GM12891 (cell line): ENCODE results near the gene UNC119B.

Source experiments
- PAX5 ChIP-seq: IDR thresholded peaks from 2 replicates; pipeline ENCODE4 v1.6.1; 2011; ENCODE audit warnings: low read length, moderate library complexity, mild to moderate bottlenecking; ENCODE audit not compliant: insufficient read depth, severe bottlenecking
- POLR2A ChIP-seq: IDR thresholded peaks from 2 replicates; pipeline ENCODE4 v1.6.1; 2011; ENCODE audit warnings: low read depth, low read length, control low read depth
- POLR2AphosphoS5 ChIP-seq: IDR thresholded peaks from 2 replicates; pipeline ENCODE4 v1.6.1; 2011; ENCODE audit warnings: low read depth, low read length, control low read depth
- POU2F2 ChIP-seq: IDR thresholded peaks from 2 replicates; pipeline ENCODE4 v1.6.1; 2011; ENCODE audit warnings: low read depth, mild to moderate bottlenecking, control low read depth, low read length, moderate library complexity
- SPI1 ChIP-seq: IDR thresholded peaks from 2 replicates; pipeline ENCODE4 v1.6.1; 2011; ENCODE audit warnings: low read depth, low read length, control low read depth
- TAF1 ChIP-seq: IDR thresholded peaks from 2 replicates; pipeline ENCODE4 v1.6.1; 2011; ENCODE audit warnings: low read depth, low read length, control low read depth

- TF ChIP-seq POLR2AphosphoS5 (no peak), POLR2A (no peak), TAF1 (no peak), POU2F2 (no peak), SPI1 (no peak), PAX5 (no peak)
These were observed 17.7 kb upstream of the UNC119B start for GRCh38 chr12:120692524-120693033.
